GM21447 (cell line): ENCODE data around the gene RETSAT.
A peak's percentile ranks its signal among the peaks of the same experiment; 100 is the strongest.

Experiments used
- ATAC-seq: cut with Tn5 transposase; IDR thresholded peaks from one replicate; pipeline ENCODE4 v1.9.1; 2021; ENCODE audit not compliant: unreplicated experiment

RETSAT gene

GRCh38 chr2:85309699-85310321 lies 44.5 kb downstream of the RETSAT start:
- ATAC-seq, result peak; percentile 10

- ATAC-seq, result no peak
Measured at GRCh38 chr2:85308896-85309555, 45.3 kb downstream of the RETSAT start.

GRCh38 chr2:85308201-85308600 lies 46.1 kb downstream of the RETSAT start:
- ATAC-seq, result no peak

GRCh38 chr2:85307527-85307897 lies 46.8 kb downstream of the RETSAT start:
- ATAC-seq, result no peak

GRCh38 chr2:85303780-85304531 lies 50.4 kb downstream of the RETSAT start:
- ATAC-seq, result no peak

- no peak for ATAC-seq
Measured at GRCh38 chr2:85302121-85302520, 52.2 kb downstream of the RETSAT start.
